GM19467 (cell line): ENCODE measurements around the gene NINJ2.
A peak's percentile ranks its signal among the peaks of the same experiment; 100 is the strongest.
"Not testable (repeated sequence)": the region's sequence is repeated elsewhere in the genome, so short reads cannot be mapped to it uniquely, and the experiment has no call there.

Experiments used
- ATAC-seq: cut with Tn5 transposase; IDR thresholded peaks from one replicate; pipeline ENCODE4 v1.9.1; 2021; ENCODE audit warnings: mild to moderate bottlenecking, moderate library complexity; ENCODE audit not compliant: unreplicated experiment

The NINJ2 gene

DNA sequence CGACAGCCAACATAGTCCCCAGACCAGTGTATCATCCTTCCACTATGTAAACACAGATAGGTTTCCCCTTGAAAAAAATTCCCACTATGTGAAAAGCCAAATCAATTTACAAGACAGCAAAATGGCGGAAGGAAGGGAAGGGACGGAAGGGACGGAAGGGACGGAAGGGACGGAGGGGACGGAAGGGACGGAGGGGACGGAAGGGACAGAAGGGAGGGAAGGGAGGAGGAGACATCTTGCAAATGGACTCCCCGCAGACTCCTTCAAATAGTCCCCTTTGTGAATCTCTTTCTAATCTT, 75.3 kb downstream of the NINJ2 start:
- no peak for ATAC-seq

DNA sequence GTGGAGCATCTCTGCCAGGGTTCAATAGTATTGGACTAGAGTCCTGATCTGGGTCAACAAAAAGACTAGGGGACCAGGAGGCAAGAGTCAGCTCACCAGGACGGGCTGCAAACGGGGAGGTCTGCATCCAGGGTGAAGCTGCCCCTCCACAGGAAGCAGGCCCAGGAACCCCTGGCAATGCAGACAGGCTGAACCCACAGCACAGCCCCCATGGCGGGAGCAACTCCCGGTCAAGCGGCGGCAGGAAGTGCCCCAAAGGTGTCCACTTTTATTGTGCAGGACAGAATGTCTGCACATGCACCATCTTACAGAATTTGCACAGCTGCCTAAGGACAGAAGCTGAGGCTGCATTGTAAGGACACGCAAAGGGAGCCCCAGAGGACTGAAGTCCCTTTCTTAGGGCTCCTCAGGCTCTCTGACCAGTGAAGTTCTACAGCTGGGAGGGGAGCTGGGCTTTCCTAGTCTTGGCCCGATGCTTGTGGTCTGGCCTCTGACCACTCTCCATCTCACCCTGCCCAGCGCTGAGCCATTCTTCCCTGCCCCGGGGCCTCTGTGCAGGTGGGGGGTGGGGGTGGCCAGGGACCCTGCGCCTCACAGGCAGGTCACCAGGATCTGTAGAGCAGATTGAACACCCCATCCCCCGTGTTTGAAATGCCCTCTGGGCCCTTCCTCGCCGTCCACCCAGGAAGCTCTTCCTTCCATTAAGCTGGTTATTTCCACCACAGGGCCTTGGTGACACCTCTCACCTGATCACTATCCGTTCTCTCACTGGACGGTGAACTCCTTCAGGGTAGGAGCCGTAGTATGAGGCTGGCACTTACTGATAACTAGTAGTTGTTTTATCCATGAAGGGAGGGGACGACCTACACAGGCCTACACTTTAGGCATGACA, 75.9 kb downstream of the NINJ2 start:
- no peak for ATAC-seq

- no peak for ATAC-seq
Observed at GRCh38 chr12:586318-587071, 76.8 kb downstream of the NINJ2 start.

DNA sequence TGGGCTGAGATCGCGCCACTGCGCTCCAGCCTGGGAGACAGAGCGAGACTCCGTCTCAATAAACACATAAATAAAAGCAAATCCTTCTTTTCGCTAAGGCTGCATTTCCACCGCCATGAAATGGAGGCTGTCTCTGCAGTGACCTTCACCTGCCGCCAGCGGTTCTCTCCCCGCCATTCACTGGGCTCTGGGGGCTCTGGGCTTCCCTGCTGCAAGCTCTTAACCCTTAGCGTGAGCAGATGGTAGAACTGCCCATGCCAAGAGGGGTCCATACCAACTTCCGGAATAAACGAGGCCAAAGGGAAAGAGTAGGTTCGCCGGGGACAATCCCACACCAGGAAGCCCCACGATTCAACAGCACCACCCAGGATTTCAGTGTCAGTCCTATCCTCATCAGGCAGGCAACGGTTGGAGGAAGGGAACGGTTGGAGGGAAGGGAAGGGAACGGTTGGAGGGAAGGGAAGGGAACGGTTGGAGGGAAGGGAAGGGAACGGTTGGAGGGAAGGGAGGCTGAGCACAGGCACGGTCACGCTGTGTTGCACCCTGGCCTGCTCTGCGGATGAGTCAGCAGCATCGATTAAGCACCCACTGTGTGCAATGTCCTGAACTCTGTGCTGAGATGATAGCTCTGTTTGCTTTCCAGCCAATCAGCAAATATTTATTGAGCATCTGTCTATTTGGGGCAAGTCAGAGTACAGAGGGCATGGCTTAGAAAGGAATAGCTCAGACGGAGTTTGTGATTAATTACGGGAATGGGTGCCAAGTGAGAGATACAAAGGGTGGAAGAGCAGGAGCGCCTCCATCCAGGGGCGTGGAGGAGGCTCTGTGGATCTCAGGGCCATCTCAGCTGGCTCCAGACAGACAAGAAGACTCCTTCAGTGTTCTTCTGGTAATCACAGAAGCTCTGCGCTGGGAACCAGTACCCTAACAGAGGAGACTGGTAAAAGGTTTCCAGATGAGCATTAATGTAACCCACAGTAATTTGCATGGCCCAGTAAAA, 77.9 kb downstream of the NINJ2 start:
- ATAC-seq = no peak

- no peak for ATAC-seq
Observed at GRCh38 chr12:583251-583869, 79.9 kb downstream of the NINJ2 start.

- no peak for ATAC-seq
Observed at GRCh38 chr12:581746-582145, 81.5 kb downstream of the NINJ2 start.

- ATAC-seq = no peak
Observed at GRCh38 chr12:581321-581720, 81.9 kb downstream of the NINJ2 start.

DNA sequence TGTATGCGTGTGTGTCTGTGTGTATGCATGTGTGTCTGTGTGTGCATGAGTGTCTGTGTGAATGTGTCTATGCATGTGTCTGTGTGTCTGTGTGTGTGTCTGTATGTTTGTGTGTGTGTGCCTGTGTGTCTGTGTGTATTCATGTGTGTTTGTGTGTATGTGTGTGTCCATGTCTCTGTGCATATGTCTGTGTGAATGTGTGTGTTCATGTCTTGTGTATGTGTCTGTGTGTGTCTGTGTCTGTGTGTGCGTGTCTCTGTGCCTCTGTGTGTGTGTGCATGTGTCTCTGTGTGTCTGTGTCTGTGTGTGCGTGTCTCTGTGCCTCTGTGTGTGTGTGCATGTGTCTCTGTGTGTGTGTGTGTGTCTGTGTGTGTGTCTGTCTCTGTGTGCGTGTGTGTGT, 82.4 kb downstream of the NINJ2 start:
- ATAC-seq = no peak

DNA sequence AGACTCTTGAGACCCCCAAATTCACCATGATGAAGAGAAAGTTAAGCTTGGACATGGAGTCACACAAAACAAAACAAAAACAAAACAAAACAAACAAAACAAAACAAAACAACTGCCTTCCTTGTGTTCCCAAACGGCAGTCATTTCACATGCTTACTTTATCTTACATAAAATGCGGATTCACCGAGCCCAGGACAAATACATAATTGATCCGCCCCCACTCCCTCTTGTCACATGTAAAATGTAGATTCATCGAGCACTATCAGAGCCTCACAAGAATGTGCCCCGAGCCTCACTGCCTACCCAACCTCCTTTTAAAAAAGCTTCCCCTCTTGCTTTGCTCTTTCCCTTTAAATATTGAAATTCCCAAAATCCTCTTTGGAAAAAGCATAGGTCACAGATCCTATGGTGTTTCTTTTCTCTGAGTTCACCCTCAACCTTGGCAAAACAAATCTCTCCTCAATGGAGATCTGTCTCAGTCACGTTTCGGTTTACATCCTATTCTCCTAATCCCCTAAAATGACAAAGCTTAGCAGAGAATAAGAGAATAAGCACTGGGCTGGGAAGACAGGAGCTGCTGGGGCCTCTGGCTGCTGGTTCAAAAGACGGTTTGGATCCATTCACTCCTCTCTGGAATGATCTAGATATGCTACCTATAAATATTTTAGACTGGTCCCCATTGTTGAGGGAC, 83.7 kb downstream of the NINJ2 start:
- ATAC-seq = no peak

GRCh38 chr12:578748-579419, 84.4 kb downstream of the NINJ2 start:
- ATAC-seq = no peak

DNA sequence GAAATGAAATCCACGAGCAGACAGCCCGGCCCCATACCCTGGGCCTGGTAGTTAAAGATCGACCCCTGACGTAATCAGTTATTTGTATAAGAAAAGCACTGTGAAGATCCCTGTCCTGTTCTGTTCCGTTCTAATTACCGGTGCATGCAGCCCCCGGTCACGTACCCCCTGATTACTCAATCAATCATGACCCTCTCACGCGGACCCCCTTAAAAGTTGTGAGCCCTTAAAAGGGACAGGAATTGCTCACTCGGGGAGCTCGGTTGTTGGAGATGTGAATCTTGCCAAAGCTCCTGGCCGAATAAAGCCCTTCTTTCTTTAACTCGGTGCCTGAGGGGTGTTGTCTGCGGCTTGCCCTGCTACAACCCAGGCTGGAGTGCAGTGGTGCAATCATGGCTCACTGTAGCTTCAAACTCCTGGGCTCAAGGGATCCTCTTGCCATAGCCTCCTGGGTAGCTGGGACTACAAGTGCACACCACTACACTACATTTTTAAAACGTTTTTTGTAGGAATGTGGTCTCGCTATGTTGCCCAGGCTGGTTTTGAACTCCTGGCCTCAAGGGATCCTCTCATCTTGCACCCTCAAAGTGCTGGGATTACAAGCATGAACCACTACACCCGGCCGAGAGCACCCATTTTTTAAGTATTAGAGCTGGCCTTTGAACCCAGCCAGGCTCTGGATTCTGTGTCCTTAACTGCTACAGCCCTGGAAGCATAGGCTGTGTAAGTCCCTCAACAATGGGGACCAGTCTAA, 85.1 kb downstream of the NINJ2 start:
- ATAC-seq = not testable (repeated sequence)

DNA sequence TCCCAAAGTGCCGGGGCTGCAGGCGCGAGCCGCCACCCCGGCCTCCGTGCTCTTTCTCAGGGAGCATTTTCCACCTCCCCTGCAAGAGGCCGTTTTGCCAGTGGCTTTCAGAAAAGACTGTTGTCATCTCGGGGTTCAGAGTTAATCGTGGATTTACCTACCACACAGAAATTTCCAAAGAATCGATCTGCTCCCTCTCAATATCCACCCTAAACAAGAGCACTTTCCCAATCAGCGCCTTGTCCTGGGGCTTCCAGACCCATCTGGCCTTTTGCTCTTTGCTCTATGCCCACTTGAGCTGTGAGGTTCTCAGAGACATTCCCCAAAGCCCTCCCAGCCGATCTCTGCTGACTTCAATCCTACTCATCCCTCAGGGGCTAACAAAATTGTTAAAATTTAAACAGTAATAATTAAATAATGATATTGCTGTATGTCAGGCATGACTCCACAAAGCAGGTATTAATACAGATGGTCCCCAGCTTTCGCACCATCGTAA, 86.6 kb downstream of the NINJ2 start:
- no peak for ATAC-seq

DNA sequence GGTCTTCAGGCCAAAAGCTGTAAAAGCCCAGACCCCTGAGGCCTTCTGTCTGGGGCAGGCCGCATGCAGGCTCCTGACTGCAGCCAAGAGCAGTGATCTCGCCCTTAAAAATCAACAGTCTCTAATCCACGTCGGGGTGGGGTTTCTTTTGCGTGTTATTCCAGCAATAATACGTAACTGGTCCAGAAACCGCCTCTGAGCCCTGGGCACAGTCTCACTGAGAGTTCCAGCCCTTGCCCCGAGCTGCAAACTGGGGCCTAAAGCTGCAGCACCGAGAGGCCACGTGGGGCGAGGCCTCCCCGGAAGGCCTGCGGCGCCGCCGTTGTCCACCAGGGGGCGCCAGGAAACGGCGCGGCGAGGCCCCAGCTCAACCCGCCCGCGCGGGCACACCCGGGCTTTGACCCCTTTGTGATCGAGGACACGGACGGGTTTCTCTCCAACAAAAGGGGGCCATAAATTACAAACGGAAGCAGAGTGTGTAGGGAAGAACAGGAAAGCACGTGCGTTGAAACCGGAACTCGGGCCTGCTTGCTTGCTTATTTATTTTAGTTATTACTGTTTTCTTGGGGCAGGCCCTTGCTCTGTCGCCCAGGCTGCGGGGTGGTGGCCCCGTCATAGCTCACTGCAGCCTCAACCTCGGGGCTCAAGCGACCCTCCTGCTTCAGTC, 87.2 kb downstream of the NINJ2 start:
- peak; percentile 70 for ATAC-seq

DNA sequence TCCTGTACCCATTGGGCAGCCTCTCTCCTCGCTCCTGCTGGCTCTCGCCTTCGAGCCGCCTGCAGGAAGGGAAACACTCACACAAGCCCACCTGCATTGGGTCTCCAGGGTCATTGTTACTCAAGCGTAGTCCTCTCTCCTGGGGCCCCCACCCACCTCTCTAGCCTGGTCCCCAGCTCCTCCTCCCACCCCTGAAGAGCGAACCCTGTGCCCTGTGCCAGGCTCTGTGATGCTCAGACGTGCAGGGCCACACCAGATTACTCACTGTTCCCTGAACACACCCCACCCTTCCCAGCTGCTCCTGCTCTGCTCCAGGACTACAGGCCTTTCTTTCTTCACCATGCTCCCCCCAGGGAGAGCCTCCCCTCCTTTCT, 88.1 kb downstream of the NINJ2 start:
- no peak for ATAC-seq

DNA sequence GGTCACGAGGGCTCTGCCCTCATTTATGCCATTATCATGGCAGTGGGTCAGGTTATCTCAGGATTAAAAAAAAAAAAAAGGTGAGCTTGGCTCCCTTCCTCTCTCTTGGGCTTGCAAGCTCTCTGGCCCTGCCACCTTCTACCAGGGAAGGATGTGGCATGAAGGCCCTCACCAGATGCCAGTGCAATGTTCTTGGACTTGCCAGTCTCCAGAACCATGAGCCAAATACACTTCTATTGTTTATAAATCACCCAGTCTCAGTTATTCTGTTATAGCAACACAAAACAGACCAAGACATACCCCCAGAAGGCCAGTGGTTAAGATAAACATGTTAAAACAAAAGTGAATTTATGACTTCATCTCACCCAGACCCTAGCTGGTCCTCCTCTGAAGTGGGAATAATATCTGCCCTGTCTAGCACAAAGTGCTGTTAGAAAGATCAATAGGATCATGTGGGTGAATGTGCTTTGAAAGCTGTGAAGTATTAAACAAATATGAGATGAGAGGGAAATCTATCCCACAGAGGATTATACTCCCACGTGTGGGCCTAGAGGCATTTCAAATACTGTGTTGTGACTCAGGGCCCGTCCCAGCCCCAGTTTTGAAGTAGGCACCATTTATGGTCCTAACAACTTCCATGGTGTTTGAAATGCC, 88.6 kb downstream of the NINJ2 start:
- ATAC-seq = no peak

GRCh38 chr12:573232-573631, 90.0 kb downstream of the NINJ2 start:
- ATAC-seq = no peak

GRCh38 chr12:572532-572899, 90.7 kb downstream of the NINJ2 start:
- ATAC-seq = no peak
